Osteocyte (in vitro differentiated cells): ENCODE results near the gene THRA. TPM values are rescaled to one million over a fixed set of nuclear protein-coding genes. Genes with fewer than 3 reads are reported as not detected.

ENCODE experiments used
- DNase-seq: peaks from one replicate; pipeline ENCODE4 v3.0.0; 2021; ENCODE audit warnings: mixed read lengths; ENCODE audit not compliant: unreplicated experiment; ENCODE audit errors: extremely low spot score
- H3K27ac Mint-ChIP-seq: one replicate; pipeline ENCODE4 v1.8.0; 2021; ENCODE audit warnings: mild to moderate bottlenecking, mixed read lengths; ENCODE audit not compliant: unreplicated experiment
- H3K27me3 Mint-ChIP-seq: one replicate; pipeline ENCODE4 v1.8.0; 2021; ENCODE audit warnings: mixed read lengths; ENCODE audit not compliant: unreplicated experiment
- H3K36me3 Mint-ChIP-seq: one replicate; pipeline ENCODE4 v1.8.0; 2021; ENCODE audit warnings: mixed read lengths; ENCODE audit not compliant: unreplicated experiment
- H3K4me1 Mint-ChIP-seq: one replicate; pipeline ENCODE4 v1.8.0; 2021; ENCODE audit warnings: mixed read lengths; ENCODE audit not compliant: unreplicated experiment
- H3K4me3 Mint-ChIP-seq: one replicate; pipeline ENCODE4 v1.8.0; 2021; ENCODE audit warnings: mild to moderate bottlenecking, moderate library complexity, mixed read lengths; ENCODE audit not compliant: unreplicated experiment
- H3K9me3 Mint-ChIP-seq: one replicate; pipeline ENCODE4 v1.8.0; 2021; ENCODE audit warnings: mixed read lengths; ENCODE audit not compliant: unreplicated experiment
- CTCF ChIP-seq: fragments of 200-600 bp; sonication (generic); IDR thresholded peaks from 2 replicates; pipeline ENCODE4 v1.5.0; 2021; ENCODE audit warnings: antibody characterized with exemption, mild to moderate bottlenecking, moderate library complexity
- total RNA-seq: library from RNA; stranded (reverse); gene quantifications from 2 replicates; pipeline ENCODE4 v1.2.1, GENCODE V29; 2021

Gene THRA
- total RNA-seq, 1 donor from 2014 or later = 44.6 TPM

- Mint-ChIP-seq H3K9me3 (no peaks in the 10 kb centered on the region), H3K4me1 (peaks cover 51% of the 10 kb centered on the region), H3K4me3 (no peak overlapping the region), H3K27me3 (no peaks in the 10 kb centered on the region), H3K27ac (no peak overlapping the region), H3K36me3 (no peaks in the 10 kb centered on the region)
- no peak for TF ChIP-seq CTCF
- DNase-seq = no peak
These were observed 40.4 kb downstream of the THRA start for GRCh38 chr17:40103071-40103661.

- H3K27me3 Mint-ChIP-seq = no peaks in the 10 kb centered on the region
- H3K27ac Mint-ChIP-seq = no peak overlapping the region
- H3K4me1 Mint-ChIP-seq = peaks cover 49% of the 10 kb centered on the region
- H3K4me3 Mint-ChIP-seq = no peak overlapping the region
- DNase-seq = no peak
- H3K36me3 Mint-ChIP-seq = no peaks in the 10 kb centered on the region
- H3K9me3 Mint-ChIP-seq = no peaks in the 10 kb centered on the region
- no peak for TF ChIP-seq CTCF
These were observed 40.9 kb downstream of the THRA start for GRCh38 chr17:40103688-40104087.

- H3K9me3 Mint-ChIP-seq = no peaks in the 10 kb centered on the region
- H3K27ac Mint-ChIP-seq = no peak overlapping the region
- no peak overlapping the region for H3K4me3 Mint-ChIP-seq
- peaks cover 38% of the 10 kb centered on the region for H3K4me1 Mint-ChIP-seq
- TF ChIP-seq CTCF = no peak
- no peaks in the 10 kb centered on the region for H3K36me3 Mint-ChIP-seq
- H3K27me3 Mint-ChIP-seq = no peaks in the 10 kb centered on the region
- no peak for DNase-seq
These were observed 42.1 kb downstream of the THRA start for GRCh38 chr17:40104594-40105486.

- Mint-ChIP-seq H3K9me3 (no peaks in the 10 kb centered on the region), H3K4me3 (no peak overlapping the region), H3K27me3 (no peaks in the 10 kb centered on the region), H3K36me3 (no peaks in the 10 kb centered on the region), H3K4me1 (peaks cover 33% of the 10 kb centered on the region), H3K27ac (no peak overlapping the region)
- TF ChIP-seq CTCF = no peak
- DNase-seq = no peak
These were observed 43.3 kb downstream of the THRA start for GRCh38 chr17:40105861-40106759.
